ENCODE results near the gene LMTK2. TPM values are rescaled to one million over a fixed set of nuclear protein-coding genes. Genes with fewer than 3 reads are reported as not detected.

The LMTK2 gene
- total RNA-seq, 1 experiment from 2014 or later = 37.1 TPM

DNA sequence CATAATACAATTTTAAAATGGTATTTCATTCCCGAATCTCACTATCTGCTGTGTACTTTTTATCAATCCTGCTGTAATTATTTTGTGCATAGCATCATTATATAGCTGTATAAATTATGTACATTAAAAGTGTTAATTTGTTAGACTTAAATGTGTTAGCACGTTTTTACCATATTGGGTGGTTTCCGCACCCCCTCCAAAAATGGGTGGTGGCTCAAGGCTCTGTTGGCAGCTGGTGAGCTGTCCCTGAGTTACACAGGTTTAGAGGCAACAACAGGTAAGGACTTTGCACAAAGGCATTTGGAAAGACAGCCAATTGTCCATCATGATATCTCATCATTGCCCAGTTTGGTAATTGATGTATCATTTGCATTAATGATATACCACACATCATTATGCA, 18.6 kb upstream of the LMTK2 start:
- Histone ChIP-seq H4K20me1 (ENCODE audit: insufficient read depth) (no peaks in the 10 kb centered on the region), H3K27me3 (ENCODE audit: insufficient read depth, low read depth) (no peaks in the 10 kb centered on the region), H3K36me3 (ENCODE audit: low read depth) (no peaks in the 10 kb centered on the region), H2AFZ (no peak overlapping the region), H3K79me2 (ENCODE audit: low read depth) (no peaks in the 10 kb centered on the region), H3K4me1 (replicated peaks; ENCODE audit: insufficient read depth) (peaks cover 51% of the 10 kb centered on the region), H3K9me3 (ENCODE audit: insufficient read depth, low read depth) (no peaks in the 10 kb centered on the region), H3K27ac (no peak overlapping the region), H3K4me3 (no peak overlapping the region), H3K9me2 (ENCODE audit: insufficient read depth) (no peaks in the 10 kb centered on the region), H3K4me2 (no peak overlapping the region), H3F3A (ENCODE audit: insufficient read depth, low read depth) (peaks cover 41% of the 10 kb centered on the region)
- BruUV-seq (replicated peaks) = no TSS peak
- TF ChIP-seq, protein P1, sequence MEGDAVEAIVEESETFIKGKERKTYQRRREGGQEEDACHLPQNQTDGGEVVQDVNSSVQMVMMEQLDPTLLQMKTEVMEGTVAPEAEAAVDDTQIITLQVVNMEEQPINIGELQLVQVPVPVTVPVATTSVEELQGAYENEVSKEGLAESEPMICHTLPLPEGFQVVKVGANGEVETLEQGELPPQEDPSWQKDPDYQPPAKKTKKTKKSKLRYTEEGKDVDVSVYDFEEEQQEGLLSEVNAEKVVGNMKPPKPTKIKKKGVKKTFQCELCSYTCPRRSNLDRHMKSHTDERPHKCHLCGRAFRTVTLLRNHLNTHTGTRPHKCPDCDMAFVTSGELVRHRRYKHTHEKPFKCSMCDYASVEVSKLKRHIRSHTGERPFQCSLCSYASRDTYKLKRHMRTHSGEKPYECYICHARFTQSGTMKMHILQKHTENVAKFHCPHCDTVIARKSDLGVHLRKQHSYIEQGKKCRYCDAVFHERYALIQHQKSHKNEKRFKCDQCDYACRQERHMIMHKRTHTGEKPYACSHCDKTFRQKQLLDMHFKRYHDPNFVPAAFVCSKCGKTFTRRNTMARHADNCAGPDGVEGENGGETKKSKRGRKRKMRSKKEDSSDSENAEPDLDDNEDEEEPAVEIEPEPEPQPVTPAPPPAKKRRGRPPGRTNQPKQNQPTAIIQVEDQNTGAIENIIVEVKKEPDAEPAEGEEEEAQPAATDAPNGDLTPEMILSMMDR (conservative IDR thresholded peaks at IDR 0.05) = no peak
- no peak for TF ChIP-seq EZH2 (IDR thresholded peaks at IDR 0.05; ENCODE audit: low read depth)
- CTCF ChIA-PET = interaction anchor here (0.6 kb wide), 1 partner anchor 84 kb away, joined by 3 read pairs; no protein-coding TSS in a partner anchor
- POLR2A ChIA-PET (ENCODE audit: unreplicated experiment) = no interaction called here
- intact Hi-C loops (cut with micrococcal nuclease; ENCODE audit: unreplicated experiment) = loop anchor here (5.0 kb wide), 2 partner anchors 44 to 79 kb away; no protein-coding TSS in a partner anchor
- DNase-seq = no peak

DNA sequence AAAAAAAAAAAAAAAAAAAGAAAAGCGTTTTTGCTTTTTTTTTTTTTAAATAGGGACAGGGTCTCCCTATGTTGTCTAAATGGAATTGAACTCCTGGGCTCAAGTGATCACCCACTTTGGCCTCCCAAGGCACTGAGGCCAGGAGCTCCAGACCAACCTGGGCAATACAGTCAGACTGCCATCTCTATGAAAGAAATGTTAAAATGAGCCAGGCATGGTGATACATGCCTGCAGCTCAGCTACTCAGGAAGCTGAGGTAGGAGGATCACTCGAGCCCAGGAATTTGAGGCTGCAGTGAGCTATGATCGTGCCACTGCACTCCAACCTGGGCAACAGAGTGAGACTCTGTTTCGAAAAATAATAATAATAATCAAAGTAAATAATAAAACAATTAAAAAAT, 16.5 kb upstream of the LMTK2 start:
- ChIA-PET CTCF (interaction anchor here (0.6 to 0.7 kb wide), 2 partner anchors 16 to 71 kb away, joined by 12 to 24 read pairs; partner anchors contain the start of gene LMTK2), POLR2A (ENCODE audit: unreplicated experiment) (interaction anchor here (0.7 kb wide), 1 partner anchor 10 kb away, joined by 4 read pairs; no protein-coding TSS in a partner anchor)

DNA sequence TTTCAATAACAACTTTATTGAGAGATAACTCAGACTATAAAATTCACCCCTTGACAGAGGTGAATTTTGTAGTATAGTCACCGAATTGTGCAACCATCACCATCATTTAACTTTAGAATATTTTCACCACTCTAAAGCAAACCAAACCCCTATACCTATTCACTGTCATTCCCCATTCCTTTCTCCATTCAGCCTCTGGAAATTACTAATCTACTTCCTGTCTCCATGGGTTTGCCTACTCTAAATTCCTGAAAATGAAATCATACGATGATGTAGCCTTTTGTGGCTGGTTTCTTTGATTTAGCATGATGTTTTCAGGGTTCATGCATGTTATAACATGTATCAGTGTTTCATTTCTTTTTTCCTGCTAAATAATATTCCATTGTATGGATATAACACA, 15.6 kb upstream of the LMTK2 start:
- Histone ChIP-seq H3K4me1 (replicated peaks; ENCODE audit: insufficient read depth) (peaks cover 21% of the 10 kb centered on the region), H3K79me2 (ENCODE audit: low read depth) (no peaks in the 10 kb centered on the region), H3K9me2 (ENCODE audit: insufficient read depth) (no peaks in the 10 kb centered on the region), H3K36me3 (ENCODE audit: low read depth) (no peaks in the 10 kb centered on the region), H2AFZ (no peak overlapping the region), H3K4me3 (no peak overlapping the region), H3F3A (ENCODE audit: insufficient read depth, low read depth) (peaks cover 26% of the 10 kb centered on the region), H3K27me3 (ENCODE audit: insufficient read depth, low read depth) (no peaks in the 10 kb centered on the region), H3K4me2 (no peak overlapping the region), H3K27ac (no peak overlapping the region), H4K20me1 (ENCODE audit: insufficient read depth) (no peaks in the 10 kb centered on the region), H3K9me3 (ENCODE audit: insufficient read depth, low read depth) (peaks cover 1% of the 10 kb centered on the region; the same call in 1 of the 2 replicates)
- TF ChIP-seq, protein P1 (conservative IDR thresholded peaks at IDR 0.05) = no peak
- no peak for TF ChIP-seq EZH2 (IDR thresholded peaks at IDR 0.05; ENCODE audit: low read depth)
- ChIA-PET POLR2A (ENCODE audit: unreplicated experiment) (no interaction called here), CTCF (no interaction called here)
- intact Hi-C loops (cut with micrococcal nuclease; ENCODE audit: unreplicated experiment) = no loop called here
- peak in 1 of 2 experiments; percentile 53 for DNase-seq
- BruUV-seq (replicated peaks) = no TSS peak

More for the DNA sequence above, 16.5 kb upstream of the LMTK2 start:
- Histone ChIP-seq H3K4me1 (replicated peaks; ENCODE audit: insufficient read depth) (peaks cover 31% of the 10 kb centered on the region), H3K9me3 (ENCODE audit: insufficient read depth, low read depth) (no peaks in the 10 kb centered on the region), H3K36me3 (ENCODE audit: low read depth) (no peaks in the 10 kb centered on the region), H3K4me2 (no peak overlapping the region), H3K27ac (no peak overlapping the region), H3K27me3 (ENCODE audit: insufficient read depth, low read depth) (no peaks in the 10 kb centered on the region), H3K9me2 (ENCODE audit: insufficient read depth) (no peaks in the 10 kb centered on the region), H3F3A (ENCODE audit: insufficient read depth, low read depth) (peaks cover 35% of the 10 kb centered on the region), H2AFZ (no peak overlapping the region), H3K79me2 (ENCODE audit: low read depth) (no peaks in the 10 kb centered on the region), H3K4me3 (no peak overlapping the region), H4K20me1 (ENCODE audit: insufficient read depth) (no peaks in the 10 kb centered on the region)
- TF ChIP-seq EZH2 (IDR thresholded peaks at IDR 0.05; ENCODE audit: low read depth) = no peak
- TF ChIP-seq, protein P1 (conservative IDR thresholded peaks at IDR 0.05) = no peak
- intact Hi-C loops (cut with micrococcal nuclease; ENCODE audit: unreplicated experiment) = no loop called here
- no TSS peak for BruUV-seq (replicated peaks)
- no peak for DNase-seq

Measured in PC-9 (cell line).